ENCODE results near the gene SETBP1.

SETBP1 gene

DNA sequence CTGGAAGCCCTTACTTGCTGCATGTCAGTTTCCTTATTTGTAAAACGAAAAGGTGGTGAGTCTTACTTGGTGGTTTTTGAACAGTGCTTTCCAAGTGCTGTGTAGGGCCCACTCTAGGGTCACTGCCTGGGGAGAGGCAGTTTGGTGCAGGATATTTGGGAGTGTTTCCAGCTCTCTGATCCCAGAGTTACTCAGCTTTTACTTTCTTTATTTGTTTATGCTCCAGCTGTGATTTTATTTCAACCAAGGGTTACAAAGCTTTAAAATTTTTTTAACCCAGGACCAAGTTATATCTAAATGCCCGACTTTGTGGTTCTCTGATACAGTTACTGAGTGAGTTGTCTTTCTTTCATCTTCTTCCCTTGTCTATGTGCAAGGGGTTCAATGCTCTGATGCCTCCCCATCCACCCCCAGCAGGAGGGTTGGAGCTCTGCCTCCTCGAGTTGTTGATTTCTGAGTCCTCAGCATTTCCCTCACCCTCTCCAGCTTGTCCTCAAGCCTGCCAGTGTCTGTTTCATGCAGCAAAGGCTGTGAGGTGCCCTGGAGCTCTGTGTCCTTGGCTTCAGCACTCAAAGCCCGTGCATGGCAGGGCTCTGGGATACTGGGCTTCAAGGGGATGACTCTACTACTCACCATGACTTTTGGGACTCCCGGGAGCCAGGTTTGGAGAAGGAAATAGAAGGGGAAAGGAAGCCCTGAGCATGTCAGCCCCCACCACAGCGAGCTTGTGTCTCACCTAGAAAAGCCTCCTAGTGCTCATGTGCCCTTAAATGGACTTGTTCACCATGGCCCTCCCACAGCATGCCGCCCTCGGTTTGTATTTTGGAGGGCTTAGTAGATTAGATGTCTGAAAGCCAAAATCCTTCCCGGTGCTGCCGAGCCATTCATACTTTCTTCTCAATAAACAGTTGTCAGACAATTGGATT lies 236.8 kb downstream of the SETBP1 start:
- no peak for DNase-seq (ENCODE audit: insufficient read length, low spot score)
- FAIRE-seq, result no peak

DNA sequence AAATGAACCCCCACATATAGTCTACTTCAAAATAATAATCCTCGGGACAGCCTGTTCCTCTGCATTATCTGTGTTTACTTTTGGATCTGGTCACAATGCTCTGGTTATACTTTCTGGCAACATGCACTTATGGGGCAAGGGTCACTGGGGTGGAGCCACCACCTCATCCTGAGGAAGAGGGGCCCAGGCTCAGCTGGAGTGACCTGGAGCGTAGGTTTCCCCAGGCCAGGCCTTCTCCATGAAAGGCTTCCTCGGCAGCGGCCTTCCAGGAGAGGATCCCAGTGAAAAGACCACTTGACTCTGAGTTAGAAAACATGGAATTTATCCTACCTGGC lies 237.4 kb downstream of the SETBP1 start:
- DNase-seq (ENCODE audit: insufficient read length, low spot score), result no peak
- no peak for FAIRE-seq

- DNase-seq (ENCODE audit: insufficient read length, low spot score), result no peak
These were observed 239.8 kb downstream of the SETBP1 start for GRCh38 chr18:44920441-44920840.

DNA sequence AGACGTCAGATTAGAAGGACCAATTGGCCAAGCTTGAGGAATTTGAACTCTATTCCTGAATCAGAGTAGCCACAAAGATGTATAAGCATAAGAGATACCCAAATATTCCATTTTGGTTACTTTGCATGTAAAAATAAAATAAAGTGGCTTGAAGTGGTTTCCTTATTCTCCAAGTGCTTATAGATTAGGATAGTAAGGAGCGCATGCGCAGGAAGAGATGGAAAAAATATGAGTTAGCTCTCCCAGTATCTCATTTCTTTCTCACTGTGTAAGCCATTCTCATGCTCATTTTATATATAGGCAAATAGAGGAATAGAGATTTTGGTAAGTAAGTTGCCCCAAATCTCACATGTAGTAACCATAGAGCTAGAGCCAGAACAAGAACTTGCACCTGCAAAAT lies 241.3 kb downstream of the SETBP1 start:
- FAIRE-seq, result no peak

More at GRCh38 chr18:44920441-44920840, 239.8 kb downstream of the SETBP1 start:
- FAIRE-seq, result no peak

DNA sequence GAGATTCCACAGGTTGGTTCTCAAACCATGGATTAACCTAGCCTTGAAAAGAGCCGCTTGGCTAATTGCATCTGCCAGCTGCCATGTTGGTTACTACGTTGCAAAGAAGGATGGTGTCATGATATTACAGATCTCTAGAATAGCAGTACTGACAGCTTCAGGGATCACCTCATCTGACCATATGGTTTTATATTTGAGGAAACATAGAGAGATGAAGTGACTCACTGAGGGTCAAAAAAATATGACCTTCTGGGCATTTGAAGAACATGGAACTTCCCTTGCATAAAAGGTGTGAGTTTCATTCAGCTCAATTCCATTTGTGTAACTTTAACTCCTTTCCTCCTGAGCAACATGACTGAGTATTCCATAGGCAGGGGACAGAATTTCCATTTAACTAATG lies 242.3 kb downstream of the SETBP1 start:
- FAIRE-seq, result no peak
- no peak for DNase-seq (ENCODE audit: insufficient read length, low spot score)

More for the DNA sequence above, 241.3 kb downstream of the SETBP1 start:
- DNase-seq (ENCODE audit: insufficient read length, low spot score), result no peak

DNA sequence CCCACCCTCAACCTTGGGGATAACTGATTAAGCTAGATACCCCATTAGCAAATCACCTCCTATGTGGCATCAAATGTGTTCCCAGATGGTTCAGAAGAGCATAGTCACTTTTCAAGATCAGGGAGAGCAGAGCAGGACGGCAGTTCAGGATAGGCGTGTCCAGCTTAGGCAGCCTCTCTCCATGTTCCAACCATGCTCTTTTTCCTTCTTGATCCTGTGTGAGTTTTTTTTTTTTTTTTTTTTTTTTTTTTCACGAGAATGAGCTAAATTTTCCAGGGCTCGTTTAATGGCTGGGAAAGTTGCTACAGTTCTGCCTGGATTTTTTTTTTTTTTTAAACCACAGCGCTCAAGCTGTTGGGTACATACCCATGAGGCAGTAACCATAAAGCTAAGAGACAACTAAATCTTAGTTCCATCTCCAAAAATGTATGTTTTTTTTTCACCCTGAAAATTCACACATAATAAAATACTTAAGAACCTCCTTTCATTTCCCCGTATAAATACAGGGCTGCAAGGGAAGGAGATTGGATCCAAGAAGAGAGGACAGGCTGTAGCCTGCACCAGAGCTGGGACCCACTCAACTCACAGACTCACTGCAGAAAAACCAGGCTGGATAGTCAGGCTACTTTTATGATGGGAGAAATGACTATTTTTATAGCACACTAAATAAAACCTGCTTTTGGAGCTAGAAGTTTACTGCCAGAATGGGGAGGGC lies 244.3 kb downstream of the SETBP1 start:
- FAIRE-seq, result no peak
- DNase-seq (ENCODE audit: insufficient read length, low spot score), result no peak

DNA sequence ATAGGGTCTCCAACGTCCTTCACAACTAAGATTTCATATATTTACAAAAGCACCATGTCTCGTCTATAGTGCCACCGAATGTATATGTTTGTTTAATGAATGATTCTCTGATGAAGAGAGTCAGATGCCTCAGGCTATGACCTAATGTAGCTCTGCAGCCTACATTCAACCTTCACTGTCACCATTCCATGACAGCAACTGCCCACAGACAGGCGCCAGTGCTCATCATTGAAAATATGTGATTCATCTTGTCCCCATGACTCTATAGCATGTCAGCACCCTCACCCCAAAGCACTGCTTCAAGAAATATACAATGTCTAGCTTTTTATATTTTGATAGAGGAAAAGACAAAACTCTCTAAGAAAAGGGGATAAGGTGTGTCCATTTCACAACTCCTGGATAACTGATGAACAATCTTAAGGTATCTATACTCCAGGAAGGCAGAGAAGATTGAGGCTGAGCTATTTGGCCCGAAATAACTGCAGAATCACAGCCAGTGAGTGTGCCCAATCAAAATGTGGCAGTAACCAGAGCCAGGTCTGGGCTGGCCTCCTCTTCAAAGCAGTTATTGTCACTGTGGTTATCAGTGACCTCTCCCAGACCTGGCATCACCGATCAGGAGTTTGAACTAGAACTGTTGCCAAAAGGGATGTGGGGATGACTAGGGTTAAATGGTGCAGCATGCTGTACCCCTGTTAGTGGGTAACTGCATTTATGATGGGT lies 246.6 kb downstream of the SETBP1 start:
- DNase-seq (ENCODE audit: insufficient read length, low spot score), result no peak
- no peak for FAIRE-seq

GRCh38 chr18:44934901-44935300 lies 254.2 kb downstream of the SETBP1 start:
- no peak for FAIRE-seq
- no peak for DNase-seq (ENCODE audit: insufficient read length, low spot score)

- FAIRE-seq, result no peak
These were observed 254.8 kb downstream of the SETBP1 start for GRCh38 chr18:44935455-44935854.

GRCh38 chr18:44936485-44936884 lies 255.8 kb downstream of the SETBP1 start:
- no peak for FAIRE-seq

More at GRCh38 chr18:44935455-44935854, 254.8 kb downstream of the SETBP1 start:
- DNase-seq (ENCODE audit: insufficient read length, low spot score), result no peak

DNA sequence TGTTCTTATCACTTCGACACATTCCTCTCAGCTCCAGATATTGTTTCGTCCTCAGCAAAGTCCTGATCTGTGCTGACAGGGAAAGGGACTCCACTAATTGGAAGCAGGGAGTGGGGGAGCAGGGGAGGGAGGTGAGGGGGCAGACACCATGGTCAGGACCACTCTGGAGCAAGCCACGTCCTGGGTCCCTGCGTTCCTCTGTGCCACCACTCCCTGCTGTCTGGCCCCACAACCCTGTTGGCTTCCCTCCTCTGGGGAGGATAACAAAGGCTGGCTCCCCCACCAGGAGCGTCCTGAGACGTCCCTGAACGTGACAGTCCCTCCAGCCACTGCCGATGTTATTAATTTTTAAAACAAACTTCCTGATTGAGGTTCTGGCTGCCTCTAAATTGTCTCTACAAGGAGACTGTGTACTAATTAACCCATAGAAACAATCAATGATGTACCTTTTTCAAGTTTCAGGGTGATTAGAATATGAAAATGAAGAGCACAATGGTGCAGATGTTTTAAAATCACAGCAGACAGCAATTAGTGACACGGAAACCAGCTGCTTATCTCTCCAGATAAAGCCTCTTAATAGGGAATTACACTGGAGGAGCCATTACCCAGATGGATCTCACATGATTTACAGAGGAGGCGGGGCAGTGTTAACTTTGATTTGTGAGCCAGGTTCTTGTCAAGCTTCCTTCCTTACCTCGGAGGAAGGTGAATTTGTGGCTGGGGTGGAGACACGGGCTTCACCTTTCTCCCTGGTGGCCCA lies 257.5 kb downstream of the SETBP1 start:
- FAIRE-seq, result no peak
- no peak for DNase-seq (ENCODE audit: insufficient read length, low spot score)

More at GRCh38 chr18:44936485-44936884, 255.8 kb downstream of the SETBP1 start:
- no peak for DNase-seq (ENCODE audit: insufficient read length, low spot score)

DNA sequence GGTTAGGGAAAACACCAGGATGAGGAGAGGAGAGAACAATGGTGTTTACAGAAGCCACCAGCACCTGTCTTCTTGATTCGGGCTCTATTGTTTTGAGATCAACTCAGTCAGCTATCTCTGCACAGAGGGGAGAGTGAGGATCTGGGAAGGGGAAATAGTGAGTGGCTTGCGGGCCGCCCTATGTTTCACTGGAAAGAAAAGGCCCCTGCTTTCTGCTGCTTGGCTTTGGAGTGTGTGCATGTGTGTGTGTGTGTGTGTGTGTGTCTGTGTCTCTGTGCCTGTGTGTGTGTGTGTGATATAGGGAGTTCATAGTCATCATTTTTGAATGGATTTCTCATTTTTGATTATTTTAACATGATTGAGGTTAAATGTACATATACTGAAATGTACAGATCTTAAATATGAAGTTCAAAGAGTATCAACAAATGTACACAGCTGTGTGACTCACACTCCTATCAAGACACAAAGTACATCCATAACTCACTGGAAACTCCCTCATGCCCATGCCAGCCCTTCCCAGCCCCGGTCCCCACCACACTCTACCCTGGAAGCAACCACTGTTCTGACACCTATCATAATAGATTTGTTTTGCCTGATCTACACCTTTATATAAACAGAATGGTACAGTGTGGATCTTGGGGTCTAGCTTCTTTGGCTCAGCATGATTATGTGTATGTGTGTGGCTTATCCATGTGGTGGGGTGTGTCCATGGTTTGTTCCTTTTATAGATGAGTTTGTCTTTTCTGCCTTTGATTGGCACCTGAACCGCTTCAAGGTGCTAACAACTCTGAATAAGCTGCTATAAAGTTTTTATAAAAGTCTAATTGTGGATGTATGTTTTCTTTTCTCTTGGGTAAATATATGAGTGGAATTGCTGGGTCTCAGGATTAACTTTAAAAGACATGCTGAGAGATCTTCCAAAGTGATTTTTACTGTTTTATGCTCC lies 258.3 kb downstream of the SETBP1 start:
- no peak for FAIRE-seq

GRCh38 chr18:44941516-44941915 lies 260.8 kb downstream of the SETBP1 start:
- FAIRE-seq, result no peak
- no peak for DNase-seq (ENCODE audit: insufficient read length, low spot score)

More for the DNA sequence above, 258.3 kb downstream of the SETBP1 start:
- DNase-seq (ENCODE audit: insufficient read length, low spot score), result no peak

DNA sequence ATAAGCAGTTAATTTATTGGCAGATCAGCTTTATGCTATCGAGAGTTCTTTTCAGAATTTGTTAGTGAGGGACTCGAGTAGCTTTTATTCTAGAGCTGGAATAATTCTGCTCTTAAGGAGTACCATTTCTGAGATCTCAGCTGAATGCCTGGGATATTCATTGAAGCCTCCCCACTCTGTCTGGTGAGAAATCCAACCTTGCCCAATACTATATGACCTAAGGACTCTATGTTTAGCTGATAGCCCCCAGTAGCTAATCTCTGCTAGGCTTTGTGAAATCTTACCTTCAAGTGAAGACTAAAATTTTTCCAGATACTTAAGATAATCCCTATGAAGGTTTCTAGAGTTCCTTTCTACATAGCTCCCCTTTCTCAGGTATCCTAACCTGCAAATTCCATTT lies 261.4 kb downstream of the SETBP1 start:
- DNase-seq (ENCODE audit: insufficient read length, low spot score) (no peak), FAIRE-seq (no peak)

DNA sequence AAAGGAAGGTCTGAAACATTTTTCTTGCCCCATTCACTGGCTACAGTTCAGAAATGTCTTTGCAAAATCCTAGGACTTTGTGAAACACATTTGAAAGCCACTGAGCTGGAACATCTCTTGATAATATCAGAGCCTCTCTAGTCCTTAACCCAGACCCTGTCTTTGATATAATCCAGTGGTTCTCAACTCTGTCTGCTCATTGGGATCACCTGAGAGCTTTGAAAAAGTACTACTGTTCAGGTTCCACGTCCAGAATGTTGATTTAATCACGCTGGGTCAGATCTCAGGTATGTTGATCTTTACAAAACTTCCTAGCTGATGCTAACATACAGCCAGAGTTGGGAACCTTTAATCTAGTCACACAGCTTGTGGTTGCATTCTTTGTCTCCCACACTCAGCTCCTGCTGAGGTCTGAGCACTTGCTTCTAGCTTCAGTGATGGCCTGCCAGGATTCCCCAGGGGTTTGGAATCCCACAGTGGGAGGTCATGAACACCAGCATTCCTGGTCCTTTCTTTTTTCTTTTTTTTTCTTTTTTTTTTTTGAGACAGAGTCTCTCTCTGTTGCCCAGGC lies 262.7 kb downstream of the SETBP1 start:
- FAIRE-seq, result no peak
- no peak for DNase-seq (ENCODE audit: insufficient read length, low spot score)

DNA sequence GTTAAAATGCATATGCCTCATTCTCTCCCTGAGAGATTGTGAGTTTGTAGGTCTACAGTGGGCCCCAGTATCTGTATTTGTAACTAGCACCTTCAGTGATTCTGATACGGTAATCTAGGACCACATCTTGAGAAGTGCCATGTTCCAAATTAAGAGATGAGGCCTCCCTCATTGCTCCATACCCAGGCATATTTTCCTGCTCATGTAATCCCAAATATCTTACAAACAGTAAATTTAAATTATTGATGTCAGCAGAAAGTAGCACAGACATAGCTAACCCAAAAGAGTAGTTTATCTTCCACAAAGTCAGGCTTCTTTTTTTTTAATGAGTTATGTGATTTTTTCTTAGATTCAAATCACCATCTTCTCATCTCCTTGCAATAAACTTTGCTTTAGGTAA lies 263.8 kb downstream of the SETBP1 start:
- DNase-seq (ENCODE audit: insufficient read length, low spot score) (no peak), FAIRE-seq (no peak)

DNA sequence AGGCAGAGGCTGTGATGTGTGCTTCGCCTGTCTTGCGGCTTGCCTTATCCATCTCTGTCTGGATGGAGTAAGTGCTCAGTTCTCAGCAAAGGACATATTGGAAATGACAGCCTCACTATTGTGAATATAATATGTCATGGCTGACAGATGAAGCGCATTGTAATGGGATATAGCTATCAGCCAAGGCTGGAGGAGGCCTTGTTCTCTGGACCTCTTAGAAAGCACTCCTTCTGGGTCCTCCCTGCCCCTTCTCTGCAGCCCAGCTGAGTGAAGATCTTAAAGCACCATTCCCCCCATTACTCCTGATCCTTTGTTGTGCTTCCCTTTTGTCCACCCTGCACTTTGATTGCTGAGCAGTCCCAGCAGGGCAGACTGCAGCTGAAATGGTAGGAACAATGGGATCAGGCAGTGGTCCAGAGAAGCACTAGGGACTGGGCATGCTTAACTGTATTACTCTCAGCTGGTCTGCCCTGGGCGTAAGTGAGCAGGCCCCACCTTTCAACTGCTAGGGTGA lies 265.3 kb downstream of the SETBP1 start:
- no peak for DNase-seq (ENCODE audit: insufficient read length, low spot score)
- FAIRE-seq, result no peak

DNA sequence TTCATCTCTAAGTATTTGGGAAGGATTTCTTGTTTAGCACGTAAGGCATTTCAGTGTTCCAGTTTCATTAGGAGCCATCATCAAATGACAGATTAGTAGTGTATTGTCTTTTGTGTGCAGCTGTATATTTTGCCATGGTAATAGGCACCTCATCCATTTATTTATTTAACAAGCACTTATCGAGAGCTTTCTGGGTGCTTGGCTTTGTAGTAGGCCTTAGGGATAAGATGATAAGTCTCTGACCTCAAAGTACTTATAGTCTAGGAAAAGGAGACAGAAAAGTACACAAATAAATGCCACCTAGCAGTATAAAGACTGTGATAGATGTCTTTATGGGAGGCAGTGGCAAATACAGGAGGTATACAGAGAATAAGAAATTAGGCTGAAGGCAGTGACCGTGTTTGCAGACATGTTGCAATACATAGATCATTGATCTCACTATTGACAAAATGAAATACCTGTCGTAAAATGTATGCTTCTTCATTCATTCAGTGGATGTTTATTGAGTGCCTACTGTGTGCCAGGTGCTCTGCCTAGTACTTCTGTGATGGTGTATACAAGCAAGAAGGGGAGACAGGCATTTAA lies 265.9 kb downstream of the SETBP1 start:
- DNase-seq (ENCODE audit: insufficient read length, low spot score) (no peak), FAIRE-seq (no peak)

All from GM19239 (cell line).